ENCODE results near the gene RPL36.
A peak's percentile ranks its signal among the peaks of the same experiment; 100 is the strongest.

- TF ChIP-seq CTCF (IDR thresholded peaks at IDR 0.05 in 8 of 11, conservative IDR thresholded peaks at IDR 0.05 in 3 of 11) = peak; percentile 72 to 94 (median 85)
- peak; percentile 9 to 81 (median 69) for TF ChIP-seq POLR2AphosphoS5 (IDR thresholded peaks at IDR 0.05)
Observed at GRCh38 chr19:5686647-5687359, 3.3 kb upstream of the RPL36 start.
